Pancreas (tissue), 10 donors: Measurements from ENCODE around the gene PRLH. TPM values are rescaled to one million over a fixed set of nuclear protein-coding genes. Genes with fewer than 3 reads are reported as not detected.

Experiments used
- ATAC-seq, 4 donors: fragments of 200-7000 bp; cut with Tn5 transposase; one replicate each; pipeline versions ENCODE4 v1.8.0 to v1.9.1; 2020; ENCODE audit warnings: mild to moderate bottlenecking in 4 of 4, moderate library complexity in 4 of 4
- DNase-seq, 6 donors: peaks; one replicate each; pipeline ENCODE4 v3.0.0-alpha.2; 2020
- FAIRE-seq: peaks from 2 replicates; lab custom pipeline; 2012; peaks lifted over from hg19 to GRCh38; lab: Jason Lieb, UNC
- H3K27ac ChIP-seq, 4 donors: fragments of 200-600 bp; sonication (generic); 1 replicate in 3 of 4; 2 replicates in 1 of 4; pipeline versions ENCODE4 v1.5.0 to v1.8.0; 2020
- H3K27me3 ChIP-seq, 4 donors: fragments of 200-600 bp; one replicate each; pipeline ENCODE4 v1.8.0; 2021
- H3K36me3 ChIP-seq, 3 donors: fragments of 200-600 bp; sonication (generic) in 1 of 3; one replicate each; pipeline versions ENCODE4 v1.5.0 to v1.8.0; 2020 to 2021
- H3K4me1 ChIP-seq, 3 donors: fragments of 200-600 bp; one replicate each; pipeline ENCODE4 v1.8.0; 2021
- H3K4me3 ChIP-seq, 4 donors: fragments of 200-600 bp; sonication (generic) in 2 of 4; one replicate each; pipeline versions ENCODE4 v1.5.0 to v1.8.0; 2020 to 2021
- H3K9me3 ChIP-seq, 4 donors: fragments of 200-600 bp; one replicate each; pipeline ENCODE4 v1.8.0; 2021
- WGBS, 2 donors: extraction: QIAGEN DNeasy Blood & Tissue Kit; methylation state at CpG; one replicate each; pipeline ENCODE4 v1.1.7; 2013; 5-methylcytosine and 5-hydroxymethylcytosine counted together
- intact Hi-C, 3 donors: fragments of 100-400 bp; cut with DNase I; formaldehyde crosslinking; loops; one replicate each; pipeline versions ENCODE4 v1.11.1 to v1.14.2; 2022
- polyA plus RNA-seq, 2 donors: library from polyadenylated mRNA; stranded (reverse); fragments of 200-250 nt; gene quantifications; one replicate each; pipeline ENCODE4 v1.2.3, GENCODE V29; 2013
- total RNA-seq, 6 donors: library from RNA; stranded (reverse); fragmentation: NEBNext Ultra II Directional in 4 of 6; extraction: Animal tissue kit (Norgen Biotek cat#: 25700) in 4 of 6; gene quantifications; one replicate each; pipeline versions ENCODE4 v1.2.1 to v1.2.4, GENCODE V29; 2021 to 2023
- TF ChIP-seq, protein P1 (sequence below), 4 donors: fragments of 200-600 bp; sonication (generic) in 3 of 4; IDR thresholded peaks; one replicate each; pipeline versions ENCODE4 v1.5.0 to v1.8.0; 2021; ENCODE audit warnings: antibody characterized with exemption in 4 of 4
- donor health status: healthy with polysubstance abuse.
- donor health status: DM: no; HTN: no; CAD: no; lungs with moderate emphysema.
- donor health status: DM: no; HTN: no; CAD: no.
- donor health status: control.
- donor health status: control.
- donor health status: Bipolar disorder and iron deficiency.
- donor health status: DM: yes; HTN: yes; CAD: no.
- donor health status: DM: no; HTN: no; CAD: no.
- donor health status: DM: no; HTN: no; CAD: no.
- donor health status: DM: yes; HTN: yes; CAD: no.

PRLH gene
- total and polyA plus RNA-seq, 8 donors: not detected

DNA sequence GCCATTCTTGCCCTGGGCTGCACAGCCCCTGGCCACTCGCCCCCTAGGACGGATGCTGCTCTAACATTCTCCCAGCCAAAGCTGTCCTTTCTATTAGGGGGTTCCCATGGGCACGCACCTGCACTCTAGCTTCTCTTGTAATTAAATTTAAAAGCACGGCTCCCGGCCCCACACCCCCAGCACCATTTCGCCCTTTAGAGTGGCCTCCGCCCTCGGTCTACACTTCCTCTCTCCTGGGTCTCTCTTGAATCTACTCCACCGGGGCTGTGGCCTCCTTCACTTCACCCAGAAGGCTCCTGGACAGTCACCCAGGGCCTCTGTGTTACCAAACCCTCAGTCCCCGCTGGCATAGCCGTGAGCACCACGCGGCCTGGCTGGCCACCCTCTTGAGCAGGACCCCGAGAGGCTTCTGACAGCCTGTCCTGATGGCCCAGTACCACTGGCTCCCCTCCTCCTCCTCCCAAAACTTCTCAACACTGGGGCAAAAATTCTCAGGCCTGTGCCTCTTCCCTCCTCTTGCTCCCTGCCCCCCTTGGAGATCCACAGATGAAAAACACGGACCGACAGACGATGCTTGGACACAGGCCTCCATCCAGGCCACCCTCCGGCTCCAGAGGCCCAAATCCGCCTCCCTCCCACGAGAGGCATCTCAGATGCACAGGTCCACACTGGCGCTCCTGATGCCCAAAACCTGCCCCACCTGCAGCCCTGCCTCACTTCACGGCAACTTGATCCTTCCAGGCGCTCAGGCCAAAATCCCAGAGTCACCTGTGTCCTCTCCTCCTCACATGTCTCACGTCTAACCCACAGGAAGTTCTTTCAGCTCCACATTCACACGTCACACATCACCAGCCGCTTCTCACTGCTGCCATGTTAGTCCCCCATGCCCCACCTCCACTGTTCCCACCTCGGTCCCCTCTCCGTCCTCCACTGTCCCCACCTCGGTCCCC lies 31.1 kb downstream of the PRLH start:
- ATAC-seq (no peak), DNase-seq (peak in 1 of 6 donors; percentile 23), FAIRE-seq (no peak)
- TF ChIP-seq, protein P1, sequence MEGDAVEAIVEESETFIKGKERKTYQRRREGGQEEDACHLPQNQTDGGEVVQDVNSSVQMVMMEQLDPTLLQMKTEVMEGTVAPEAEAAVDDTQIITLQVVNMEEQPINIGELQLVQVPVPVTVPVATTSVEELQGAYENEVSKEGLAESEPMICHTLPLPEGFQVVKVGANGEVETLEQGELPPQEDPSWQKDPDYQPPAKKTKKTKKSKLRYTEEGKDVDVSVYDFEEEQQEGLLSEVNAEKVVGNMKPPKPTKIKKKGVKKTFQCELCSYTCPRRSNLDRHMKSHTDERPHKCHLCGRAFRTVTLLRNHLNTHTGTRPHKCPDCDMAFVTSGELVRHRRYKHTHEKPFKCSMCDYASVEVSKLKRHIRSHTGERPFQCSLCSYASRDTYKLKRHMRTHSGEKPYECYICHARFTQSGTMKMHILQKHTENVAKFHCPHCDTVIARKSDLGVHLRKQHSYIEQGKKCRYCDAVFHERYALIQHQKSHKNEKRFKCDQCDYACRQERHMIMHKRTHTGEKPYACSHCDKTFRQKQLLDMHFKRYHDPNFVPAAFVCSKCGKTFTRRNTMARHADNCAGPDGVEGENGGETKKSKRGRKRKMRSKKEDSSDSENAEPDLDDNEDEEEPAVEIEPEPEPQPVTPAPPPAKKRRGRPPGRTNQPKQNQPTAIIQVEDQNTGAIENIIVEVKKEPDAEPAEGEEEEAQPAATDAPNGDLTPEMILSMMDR (IDR thresholded peaks at IDR 0.05): no peak
- Histone ChIP-seq H3K9me3 (no peaks in the 10 kb centered on the region), H3K27me3 (no peaks in the 10 kb centered on the region), H3K4me1 (peaks cover 10 to 15% (median 15%) of the 10 kb centered on the region in 3 donors), H3K4me3 (no peak overlapping the region), H3K27ac (no peak overlapping the region), H3K36me3 (no peaks in the 10 kb centered on the region)
- intact Hi-C loops: no loop called here
- WGBS, 2 donors: 90% methylated on average over 29 of the region's 29 CpGs

DNA sequence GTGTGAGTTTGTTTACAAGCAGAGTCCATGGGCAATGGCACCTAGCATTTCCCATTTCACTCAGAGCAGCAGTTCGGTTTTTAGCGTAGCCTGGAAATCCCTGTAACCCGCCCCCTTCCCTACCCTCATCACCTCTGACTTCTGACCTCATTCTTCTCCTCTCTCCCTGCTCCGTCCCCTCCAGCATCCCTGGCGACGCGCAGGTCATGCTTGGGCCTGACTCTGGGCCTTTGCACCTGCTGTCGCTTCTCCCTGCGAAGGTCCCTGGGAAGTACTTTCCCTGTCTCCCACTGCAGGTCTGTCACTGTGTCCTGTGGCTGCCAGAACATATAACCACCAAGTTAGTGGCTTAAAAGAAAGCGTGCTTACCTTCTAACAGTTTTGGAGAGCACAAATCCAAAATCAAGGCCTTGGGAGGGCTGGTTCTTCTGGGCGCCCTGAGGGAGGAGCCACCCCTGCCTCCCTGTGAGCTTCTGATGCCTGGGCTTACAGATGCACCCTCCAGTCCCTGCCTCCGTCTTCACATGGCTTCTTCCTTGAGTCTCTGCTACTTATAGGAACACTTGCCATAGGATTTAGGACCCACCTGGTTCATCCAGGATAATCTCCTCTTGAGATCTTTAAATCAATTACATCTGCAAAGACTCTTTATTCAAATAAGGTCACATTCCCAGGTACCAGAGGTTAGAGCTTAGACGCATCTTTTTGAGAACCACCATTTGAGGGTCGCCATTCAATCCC lies 32.3 kb downstream of the PRLH start:
- no peak overlapping the region for H3K4me3 ChIP-seq
- FAIRE-seq: no peak
- intact Hi-C loops: no loop called here
- TF ChIP-seq, protein P1 (IDR thresholded peaks at IDR 0.05): no peak
- peaks cover 10 to 15% (median 15%) of the 10 kb centered on the region in 3 donors for H3K4me1 ChIP-seq
- DNase-seq: peak in 1 of 6 donors; percentile 5
- no peaks in the 10 kb centered on the region for H3K9me3 ChIP-seq
- no peak for ATAC-seq
- no peaks in the 10 kb centered on the region for H3K36me3 ChIP-seq
- H3K27me3 ChIP-seq: no peaks in the 10 kb centered on the region
- H3K27ac ChIP-seq: no peak overlapping the region
- 88 to 94% methylated on average over 14 of the region's 14 CpGs for WGBS, 2 donors

DNA sequence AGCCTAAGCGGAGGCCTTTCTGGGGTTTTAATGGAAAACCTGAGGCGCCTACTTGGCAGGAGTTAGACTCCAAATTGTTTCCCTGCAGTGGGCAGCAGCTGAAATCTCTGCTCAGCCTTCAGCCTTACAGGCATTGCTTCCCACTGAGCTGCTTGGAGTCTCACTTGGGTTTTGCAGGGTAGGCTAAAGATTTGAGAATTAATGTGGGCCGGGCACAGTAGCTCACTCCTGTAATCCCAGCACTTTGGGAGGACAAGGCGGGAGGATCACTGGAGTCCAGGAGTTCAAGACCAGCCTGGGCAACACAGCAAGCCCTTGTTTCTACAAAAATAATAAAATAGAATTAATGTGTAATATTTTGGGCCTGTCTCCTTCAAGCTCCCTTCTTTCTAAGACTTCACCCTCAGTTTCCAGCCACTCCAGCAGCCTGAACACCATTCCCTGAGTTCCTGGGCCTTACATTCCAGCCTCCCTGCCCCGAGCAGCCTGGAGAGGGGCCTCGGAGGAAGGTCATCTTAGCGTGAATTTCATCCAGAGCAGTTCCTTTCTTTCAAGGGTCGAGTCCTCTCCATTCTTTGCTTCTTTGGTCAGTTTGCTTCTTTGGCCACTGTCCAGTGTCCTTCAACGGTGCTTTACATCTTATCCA lies 33.2 kb downstream of the PRLH start:
- intact Hi-C loops: no loop called here
- DNase-seq: no peak
- 75 to 82% methylated on average over 9 of the region's 9 CpGs for WGBS, 2 donors
- Histone ChIP-seq H3K27ac (peak overlapping the region in 1 of 4 donors; percentile 58), H3K9me3 (no peaks in the 10 kb centered on the region), H3K27me3 (no peaks in the 10 kb centered on the region), H3K4me3 (no peak overlapping the region), H3K36me3 (no peaks in the 10 kb centered on the region), H3K4me1 (peaks cover 7 to 9% (median 9%) of the 10 kb centered on the region in 3 donors)
- TF ChIP-seq, protein P1 (IDR thresholded peaks at IDR 0.05): no peak
- no peak for FAIRE-seq
- no peak for ATAC-seq

DNA sequence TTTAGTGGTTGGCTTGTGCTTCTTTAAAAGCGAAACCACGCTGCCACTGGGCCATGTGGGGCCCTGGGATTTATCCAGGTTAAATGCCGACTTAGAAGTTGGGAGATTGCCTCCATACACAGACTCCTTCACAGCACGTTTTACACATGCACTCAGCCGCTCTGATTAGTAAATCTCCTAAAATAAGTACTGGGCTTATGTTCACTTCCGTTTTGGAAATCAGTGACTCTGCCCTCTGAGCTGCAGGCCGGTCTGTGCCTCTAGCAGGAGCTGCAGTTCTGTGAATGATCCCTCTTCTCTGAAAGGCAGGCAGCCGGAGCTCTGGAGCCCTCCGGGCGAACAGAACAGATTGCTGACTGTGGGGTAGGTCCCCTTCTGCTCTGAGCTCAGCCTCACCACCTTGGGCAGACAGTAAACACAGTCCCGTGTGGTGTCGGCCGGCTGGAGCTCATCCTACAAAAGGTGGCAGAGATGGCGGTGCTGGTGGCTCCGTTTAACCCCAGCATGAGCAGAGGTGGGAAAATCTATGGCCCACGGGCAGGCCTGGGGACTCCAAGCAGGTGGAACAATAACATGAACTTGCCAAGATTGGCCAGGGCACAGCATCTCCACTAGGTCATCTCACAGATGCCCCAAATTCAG lies 34.0 kb downstream of the PRLH start:
- DNase-seq (peak in 1 of 6 donors; percentile 20), FAIRE-seq (no peak), ATAC-seq (peak in 3 of 4 donors; percentile 54 to 64 (median 57))
- peak overlapping the region in 2 of 4 donors; percentile 38 to 58 for H3K27ac ChIP-seq
- no peaks in the 10 kb centered on the region for H3K36me3 ChIP-seq
- intact Hi-C loops: no loop called here
- peaks cover 0 to 2% (median 1%) of the 10 kb centered on the region in 3 donors for H3K4me1 ChIP-seq
- no peak overlapping the region for H3K4me3 ChIP-seq
- no peaks in the 10 kb centered on the region for H3K9me3 ChIP-seq
- WGBS, 2 donors: 66 to 67% methylated on average over 16 of the region's 16 CpGs
- TF ChIP-seq, protein P1 (IDR thresholded peaks at IDR 0.05): no peak
- H3K27me3 ChIP-seq: no peaks in the 10 kb centered on the region
